K562 (cell line): ENCODE measurements around the gene PLXDC1. TPM values are rescaled to one million over a fixed set of nuclear protein-coding genes. Genes with fewer than 3 reads are reported as not detected.

ENCODE experiments used
- ATAC-seq: fragments of 200-7000 bp; cut with Tn5 transposase; 3 replicates; pipeline ENCODE4 v1.9.1; 2020; ENCODE audit warnings: moderate library complexity
- BruUV-seq: library from RNA; stranded (reverse); fragments of 400-500 nt; replicated peaks from 2 replicates; lab custom pipeline; 2021; lab: Mats Ljungman, UMichigan
- CTCF ChIA-PET: fragments of 300-600 bp; formaldehyde crosslinking; extraction: SDS; loops from one replicate; lab custom pipeline; 2021; ENCODE audit warnings: low intra/inter-chr PET ratio; lab: Yijun Ruan, JAX
- POLR2A ChIA-PET: fragments of 300-600, 350-650 bp; sonication (Branson Sonifier 250); formaldehyde crosslinking; extraction: SDS; loops from one replicate; lab custom pipeline; 2021; ENCODE audit warnings: antibody characterized with exemption, inconsistent platforms; lab: Yijun Ruan, JAX
- DNase-seq, 4 experiments: peaks; one replicate each; pipeline versions ENCODE4 v3.0.0 to v3.0.0-alpha.2; 2011 to 2018; ENCODE audit warnings: low spot score in 3 of 4, mixed read lengths in 3 of 4; ENCODE audit errors: extremely low read depth in 1 of 4
- FAIRE-seq: peaks from 2 replicates; lab custom pipeline; 2011; peaks lifted over from hg19 to GRCh38; lab: Jason Lieb, UNC
- H2AFZ ChIP-seq: 2 replicates; pipeline ENCODE4 v1.6.0; 2011; ENCODE audit warnings: low read depth, low read length, control low read depth, inconsistent platforms
- H3K27ac ChIP-seq: fragments of 200-600 bp; 3 replicates; pipeline ENCODE4 v1.8.0; 2011; ENCODE audit warnings: low read depth, mild to moderate bottlenecking, control low read depth, inconsistent platforms, low read length, moderate library complexity, mixed read lengths; ENCODE audit errors: extremely low read depth
- H3K27me3 ChIP-seq, 2 experiments: fragments of 300-600 bp in 1 of 2; 2 replicates in 1 of 2; 3 replicates in 1 of 2; pipeline versions ENCODE4 v1.6.0 to v1.8.0; 2011; ENCODE audit warnings: inconsistent platforms in 2 of 2, low read length in 2 of 2, mild to moderate bottlenecking in 1 of 2, mixed read lengths in 1 of 2, moderate library complexity in 1 of 2; ENCODE audit not compliant: control insufficient read depth in 2 of 2, insufficient read depth in 2 of 2
- H3K36me3 ChIP-seq: fragments of 300-600 bp; 3 replicates; pipeline ENCODE4 v1.8.0; 2011; ENCODE audit warnings: mild to moderate bottlenecking, low read length, inconsistent platforms; ENCODE audit not compliant: control insufficient read depth, insufficient read depth
- H3K4me1 ChIP-seq, 2 experiments: fragments of 200-600 bp in 1 of 2; replicated peaks in 1 of 2; 2 replicates in 1 of 2; 3 replicates in 1 of 2; pipeline versions ENCODE4 v1.5.1 to v1.8.0; 2011; ENCODE audit warnings: inconsistent platforms in 2 of 2, low read length in 2 of 2, mild to moderate bottlenecking in 1 of 2, mixed read lengths in 1 of 2, moderate library complexity in 1 of 2; ENCODE audit not compliant: control insufficient read depth in 2 of 2, insufficient read depth in 2 of 2
- H3K4me2 ChIP-seq: 2 replicates; pipeline ENCODE4 v1.6.1; 2011; ENCODE audit warnings: low read length, control low read depth, inconsistent platforms, mixed read lengths; ENCODE audit not compliant: insufficient read depth
- H3K4me3 ChIP-seq: fragments of 200-600 bp; sonication (generic), shearing (Covaris generic); 2 replicates; pipeline ENCODE4 v1.5.1; 2016; ENCODE audit warnings: control low read depth, inconsistent platforms
- H3K79me2 ChIP-seq: fragments of 200-600 bp; 3 replicates; pipeline ENCODE4 v1.8.0; 2011; ENCODE audit warnings: low read length, inconsistent platforms; ENCODE audit not compliant: control insufficient read depth, insufficient read depth
- H3K9ac ChIP-seq, 2 experiments: 2 replicates each; pipeline versions ENCODE4 v1.6.0 to v1.6.1; 2011; ENCODE audit warnings: low read depth in 2 of 2, low read length in 2 of 2, control low read depth in 1 of 2, inconsistent platforms in 1 of 2, mild to moderate bottlenecking in 1 of 2, mixed read lengths in 1 of 2; ENCODE audit not compliant: insufficient read depth in 1 of 2
- H3K9me1 ChIP-seq: one replicate; pipeline ENCODE4 v1.6.0; 2011; ENCODE audit warnings: inconsistent platforms, mild to moderate bottlenecking, low read length, moderate library complexity; ENCODE audit not compliant: control insufficient read depth, insufficient read depth
- H3K9me3 ChIP-seq: replicated peaks from 2 replicates; pipeline ENCODE4 v1.5.1; 2011; ENCODE audit warnings: low read depth, low read length, inconsistent platforms; ENCODE audit not compliant: control insufficient read depth, insufficient read depth
- H4K20me1 ChIP-seq: replicated peaks from 2 replicates; pipeline ENCODE4 v1.6.1; 2011; ENCODE audit warnings: low read length, inconsistent platforms, mixed read lengths; ENCODE audit not compliant: control insufficient read depth, insufficient read depth
- CEBPB ChIP-seq: fragments of 450-650 bp; IDR thresholded peaks from 2 replicates; pipeline ENCODE4 v1.6.1; 2016; ENCODE audit warnings: missing genetic modification characterization, missing compliant biosample characterization
- ELK1 ChIP-seq: sonication (generic); formaldehyde crosslinking; IDR thresholded peaks from 2 replicates; pipeline ENCODE4 v1.8.1; 2022; ENCODE audit warnings: missing genetic modification reagents
- EP300 ChIP-seq: IDR thresholded peaks from 2 replicates; pipeline ENCODE4 v1.6.1; 2012; ENCODE audit warnings: low read length, improper control_type of control experiment
- NONO ChIP-seq, 2 experiments: fragments of 200-400 bp in 1 of 2; fragments of 450-650 bp in 1 of 2; formaldehyde crosslinking in 1 of 2; IDR thresholded peaks; 2 replicates each; pipeline ENCODE4 v1.6.1; 2017; ENCODE audit warnings: low read depth in 2 of 2, mild to moderate bottlenecking in 2 of 2, moderate library complexity in 2 of 2, low read length in 1 of 2
- NR2F6 ChIP-seq: fragments of 450-650 bp; formaldehyde crosslinking; IDR thresholded peaks from 2 replicates; pipeline ENCODE4 v1.4.0; 2020; ENCODE audit warnings: mild to moderate bottlenecking
- ZNF263 ChIP-seq: sonication (generic); formaldehyde crosslinking; IDR thresholded peaks from 2 replicates; pipeline ENCODE4 v1.8.0; 2022; ENCODE audit warnings: mild to moderate bottlenecking, missing genetic modification reagents, borderline replicate concordance
- WGBS: fragments of 100-300 bp; shearing (Covaris generic); methylation state at CpG from one replicate; pipeline ENCODE4 v1.1.6; 2016; ENCODE audit warnings: low coverage, mixed read lengths; ENCODE audit not compliant: insufficient coverage; ENCODE audit errors: missing lambda C conversion rate; 5-methylcytosine and 5-hydroxymethylcytosine counted together
- in situ Hi-C: fragments of 300-500 bp; cut with MboI; formaldehyde crosslinking; loops from 4 replicates; pipeline ENCODE4 v1.15.0; 2018; ENCODE audit warnings: inconsistent platforms, mixed read lengths
- intact Hi-C: fragments of 100-400 bp; cut with micrococcal nuclease; formaldehyde crosslinking; loops from 2 replicates; pipeline ENCODE4 v1.14.2; 2022
- polyA plus RNA-seq, 8 experiments: library from polyadenylated mRNA; depleted of rRNA in 4 of 8; stranded (reverse) in 5 of 8; unstranded in 3 of 8; fragments of >200 nt; fragmentation: Nextera tagmentation in 2 of 8; fragmentation: Illumina TruSeq in 1 of 8; extraction: Ambion mirVana in 2 of 8; extraction: Trizol in 1 of 8; gene quantifications; 2 replicates each; pipeline versions ENCODE4 v1.2.1 to v1.2.3, GENCODE V29; 2011 to 2014; ENCODE audit warnings: inconsistent platforms in 1 of 8, missing spikeins in 1 of 8
- total RNA-seq, 7 experiments: library from RNA; depleted of rRNA in 6 of 7; stranded (reverse); fragments of >200 nt in 6 of 7; fragmentation: Illumina TruSeq in 2 of 7; extraction: Trizol in 2 of 7; gene quantifications; 2 replicates each; pipeline versions ENCODE4 v1.2.1 to v1.2.3, GENCODE V29; 2011 to 2021; ENCODE audit warnings: low replicate concordance in 1 of 7

PLXDC1 gene
- total and polyA plus RNA-seq, 9 of the 15 experiments (the other 6 are each of a cell fraction or from before 2014, with no cell fraction given): not detected

DNA sequence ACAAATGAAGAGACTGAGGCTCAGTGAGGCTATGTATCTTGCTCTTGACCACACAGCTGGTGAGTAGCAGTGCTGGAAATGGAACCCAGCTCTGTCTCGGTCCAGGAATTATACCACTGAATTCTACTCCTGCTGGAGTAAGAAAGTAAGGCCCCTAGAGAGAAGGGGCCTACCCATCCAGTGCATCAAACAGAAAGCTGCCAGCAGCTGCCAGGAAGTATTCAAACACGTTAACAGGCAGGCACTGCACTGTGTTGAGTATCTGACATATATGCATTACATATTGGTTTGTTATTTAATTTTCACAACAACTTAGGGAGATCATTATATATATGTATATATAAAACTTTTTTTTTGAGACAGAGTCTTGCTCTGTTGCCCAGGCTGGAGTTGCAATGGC is 10.5 kb upstream of the PLXDC1 start (continued):
- TF ChIP-seq ELK1: no peak
- no peak for TF ChIP-seq ZNF263
- no peak for TF ChIP-seq EP300

- H3K9me1 ChIP-seq: no peaks in the 10 kb centered on the region
- DNase-seq: no peak
- H3K4me2 ChIP-seq: no peak overlapping the region
- ChIA-PET POLR2A (interaction anchor here (0.7 kb wide), 1 partner anchor 48 kb away, joined by 3 read pairs; no protein-coding TSS in a partner anchor), CTCF (no interaction called here)
- peaks cover 3 to 11% of the 10 kb centered on the region in 2 experiments; a peak in 2 of 5 replicates for H3K4me1 ChIP-seq
- H3K27ac ChIP-seq: no peak overlapping the region
- H2AFZ ChIP-seq: no peak overlapping the region
- 0 out of 2 replicates have a peak, but pooled peaks have one; percentile 32 for TF ChIP-seq CEBPB (tag)
- no peak for TF ChIP-seq NONO (IDR thresholded peaks at IDR 0.05; ENCODE audit: low read depth in 2 of 2, low read length in 1 of 2)
- TF ChIP-seq NR2F6 (CRISPR knock-in tag): no peak
- FAIRE-seq: no peak
- H3K9me3 ChIP-seq: no peaks in the 10 kb centered on the region
- BruUV-seq: no TSS peak
- in situ Hi-C loops: no loop called here
- WGBS: 29% methylated on average over 2 of the region's 2 CpGs
- no peak for ATAC-seq
- no peak overlapping the region for H3K4me3 ChIP-seq
- H3K9ac ChIP-seq: no peak overlapping the region
- peaks cover 0 to 12% of the 10 kb centered on the region in 2 experiments; a peak in 2 of 5 replicates for H3K27me3 ChIP-seq
- H4K20me1 ChIP-seq: peaks cover 4% of the 10 kb centered on the region; the same call in 1 of the 2 replicates
- H3K79me2 ChIP-seq: no peaks in the 10 kb centered on the region
- intact Hi-C loops: loop anchor here (10.0 kb wide), 2 partner anchors 86 to 404 kb away; partner anchors contain the start of gene PSMB3
- H3K36me3 ChIP-seq: no peaks in the 10 kb centered on the region
These were observed 7.2 kb upstream of the PLXDC1 start for GRCh38 chr17:39158623-39159022.
